Measurements from ENCODE around the gene PARL. TPM values are rescaled to one million over a fixed set of nuclear protein-coding genes. Genes with fewer than 3 reads are reported as not detected.

Gene PARL
- total and polyA plus RNA-seq, 9 of the 15 experiments (the other 6 are each of a cell fraction or from before 2014, with no cell fraction given), result 39.5 to 82.4 (median 57.4) TPM

GRCh38 chr3:183884427-183885296 is at the start of gene PARL (continued):
- TF ChIP-seq BCLAF1 (IDR thresholded peaks at IDR 0.05; ENCODE audit: borderline replicate concordance in 1 of 2, control insufficient read depth in 1 of 2, low read depth in 2 of 2, low read length in 1 of 2), result peak in 1 of 2 experiments; percentile 56; a peak in 1 of 4 replicates
- peak; percentile 82 for TF ChIP-seq ZNF592 (IDR thresholded peaks at IDR 0.05)
- TF ChIP-seq ETV5 (CRISPR knock-in tag; IDR thresholded peaks at IDR 0.05; ENCODE audit: low read depth), result peak; percentile 74
- no peak for TF ChIP-seq CBX2 (IDR thresholded peaks at IDR 0.05; ENCODE audit: insufficient read depth, low read length, poor library complexity, severe bottlenecking)
- no peak for TF ChIP-seq SMARCE1 (IDR thresholded peaks at IDR 0.05)
- TF ChIP-seq, protein P1, sequence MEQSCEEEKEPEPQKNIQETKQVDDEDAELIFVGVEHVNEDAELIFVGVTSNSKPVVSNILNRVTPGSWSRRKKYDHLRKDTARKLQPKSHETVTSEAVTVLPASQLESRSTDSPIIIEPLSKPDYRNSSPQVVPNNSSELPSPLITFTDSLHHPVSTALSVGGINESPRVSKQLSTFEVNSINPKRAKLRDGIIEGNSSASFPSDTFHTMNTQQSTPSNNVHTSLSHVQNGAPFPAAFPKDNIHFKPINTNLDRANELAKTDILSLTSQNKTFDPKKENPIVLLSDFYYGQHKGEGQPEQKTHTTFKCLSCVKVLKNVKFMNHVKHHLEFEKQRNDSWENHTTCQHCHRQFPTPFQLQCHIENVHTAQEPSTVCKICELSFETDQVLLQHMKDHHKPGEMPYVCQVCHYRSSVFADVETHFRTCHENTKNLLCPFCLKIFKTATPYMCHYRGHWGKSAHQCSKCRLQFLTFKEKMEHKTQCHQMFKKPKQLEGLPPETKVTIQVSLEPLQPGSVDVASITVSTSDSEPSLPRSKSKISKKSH (CRISPR knock-in tag; IDR thresholded peaks at IDR 0.05), result no peak
- peak; percentile 78; the same call in 1 of the 2 replicates for TF ChIP-seq SNIP1 (IDR thresholded peaks at IDR 0.05; ENCODE audit: low read depth)
- TF ChIP-seq HOXB6 (CRISPR knock-in tag; IDR thresholded peaks at IDR 0.05; ENCODE audit: borderline replicate concordance), result no peak
- TF ChIP-seq TBL1XR1 (IDR thresholded peaks at IDR 0.05; ENCODE audit: low read length in 2 of 2), result peak in 1 of 2 experiments; percentile 72
- TF ChIP-seq NELFE (IDR thresholded peaks at IDR 0.05; ENCODE audit: insufficient read depth, insufficient read length), result no peak
- no peak for TF ChIP-seq HIVEP1 (CRISPR knock-in tag; IDR thresholded peaks at IDR 0.05)
- TF ChIP-seq DDX20 (tag; IDR thresholded peaks at IDR 0.05; ENCODE audit: low read depth), result no peak
- peak; percentile 23; the same call in 1 of the 2 replicates for TF ChIP-seq CREB1 (IDR thresholded peaks at IDR 0.05)
- TF ChIP-seq CREB1 (CRISPR knock-in tag; IDR thresholded peaks at IDR 0.05), result peak; percentile 78
- TF ChIP-seq CCNT2 (IDR thresholded peaks at IDR 0.05; ENCODE audit: borderline replicate concordance, extremely low read depth, insufficient read length, low read depth, low read length), result peak; percentile 89
- TF ChIP-seq STAT5A (IDR thresholded peaks at IDR 0.05; ENCODE audit: borderline replicate concordance, low read length), result no peak
- no peak for TF ChIP-seq KLF16 (IDR thresholded peaks at IDR 0.05)
- TF ChIP-seq PTRF (tag; IDR thresholded peaks at IDR 0.05), result no peak
